Pulmonary artery endothelial cell (primary cell): Measurements from ENCODE around the gene PTPN13. TPM values are rescaled to one million over a fixed set of nuclear protein-coding genes. Genes with fewer than 3 reads are reported as not detected.
"Not testable (repeated sequence)": the region's sequence is repeated elsewhere in the genome, so short reads cannot be mapped to it uniquely, and the experiment has no call there.

Source experiments
- DNase-seq: peaks from one replicate; pipeline ENCODE4 v3.0.0-alpha.2; 2011; ENCODE audit warnings: low read depth, low spot score
- total RNA-seq: library from RNA; depleted of rRNA; stranded (reverse); fragments of >200 nt; gene quantifications from 2 replicates; pipeline ENCODE4 v1.2.3, GENCODE V29; 2014

Gene PTPN13
- total RNA-seq, 1 donor from 2014 or later = 6.3 TPM

- DNase-seq = no peak
Observed at GRCh38 chr4:86704601-86705000, 110.5 kb downstream of the PTPN13 start.

GRCh38 chr4:86706923-86707597 lies 112.9 kb downstream of the PTPN13 start:
- DNase-seq = no peak

- DNase-seq = no peak
Observed at GRCh38 chr4:86717651-86718050, 123.5 kb downstream of the PTPN13 start.

- DNase-seq = no peak
Observed at GRCh38 chr4:86718152-86718551, 124.0 kb downstream of the PTPN13 start.

- DNase-seq = not testable (repeated sequence)
Observed at GRCh38 chr4:86719149-86719548, 125.0 kb downstream of the PTPN13 start.

GRCh38 chr4:86720508-86721068 lies 126.5 kb downstream of the PTPN13 start:
- DNase-seq = no peak

GRCh38 chr4:86721412-86721811 lies 127.3 kb downstream of the PTPN13 start:
- DNase-seq = no peak

- DNase-seq = no peak
Observed at GRCh38 chr4:86730310-86730709, 136.2 kb downstream of the PTPN13 start.

GRCh38 chr4:86737244-86737643 lies 143.1 kb downstream of the PTPN13 start:
- DNase-seq = no peak

GRCh38 chr4:86741846-86742245 lies 147.7 kb downstream of the PTPN13 start:
- DNase-seq = no peak

- no peak for DNase-seq
Observed at GRCh38 chr4:86744570-86744969, 150.5 kb downstream of the PTPN13 start.

GRCh38 chr4:86749121-86749520 lies 155.0 kb downstream of the PTPN13 start:
- DNase-seq = no peak

- DNase-seq = no peak
Observed at GRCh38 chr4:86755388-86755787, 161.3 kb downstream of the PTPN13 start.

GRCh38 chr4:86757468-86757867 lies 163.4 kb downstream of the PTPN13 start:
- DNase-seq = no peak

GRCh38 chr4:86759298-86759697 lies 165.2 kb downstream of the PTPN13 start:
- DNase-seq = no peak

GRCh38 chr4:86762649-86763048 lies 168.5 kb downstream of the PTPN13 start:
- no peak for DNase-seq

GRCh38 chr4:86769794-86770193 lies 175.7 kb downstream of the PTPN13 start:
- no peak for DNase-seq

- no peak for DNase-seq
Observed at GRCh38 chr4:86771141-86771540, 177.0 kb downstream of the PTPN13 start.

- no peak for DNase-seq
Observed at GRCh38 chr4:86775061-86775460, 180.9 kb downstream of the PTPN13 start.

GRCh38 chr4:86778175-86778574 lies 184.1 kb downstream of the PTPN13 start:
- DNase-seq = no peak

- DNase-seq = no peak
Observed at GRCh38 chr4:86788826-86789225, 194.7 kb downstream of the PTPN13 start.

GRCh38 chr4:86791126-86791525 lies 197.0 kb downstream of the PTPN13 start:
- no peak for DNase-seq

GRCh38 chr4:86809809-86810208 lies 215.7 kb downstream of the PTPN13 start:
- DNase-seq = no peak
